CD4-positive, alpha-beta T cell (primary cell): Measurements from ENCODE around the gene FHDC1. TPM values are rescaled to one million over a fixed set of nuclear protein-coding genes. Genes with fewer than 3 reads are reported as not detected.

Experiments
- ATAC-seq: fragments of 200-7000 bp; cut with Tn5 transposase; one replicate; pipeline ENCODE4 v1.10.0; 2022; ENCODE audit warnings: mild to moderate bottlenecking; ENCODE audit not compliant: poor library complexity
- CTCF ChIA-PET: fragments of 350-600 bp; sonication (Branson Sonifier 250); formaldehyde crosslinking; loops from one replicate; lab custom pipeline; 2021; ENCODE audit warnings: antibody characterized with exemption, inconsistent platforms; lab: Charles Lee
- POLR2A ChIA-PET: fragments of 350-600 bp; sonication (Branson Sonifier 250); formaldehyde crosslinking; loops from one replicate; lab custom pipeline; 2021; ENCODE audit warnings: antibody characterized with exemption, inconsistent platforms; lab: Charles Lee
- DNase-seq, 14 experiments: peaks; one replicate each; pipeline ENCODE4 v3.0.0-alpha.2; 2013 to 2020; ENCODE audit warnings: mixed read lengths in 2 of 14
- H3K27ac ChIP-seq, 2 donors: one replicate each; pipeline versions ENCODE4 v1.5.1 to v1.7.0; 2013; ENCODE audit warnings: low read length in 2 of 2, low read depth in 1 of 2, mild to moderate bottlenecking in 1 of 2
- H3K27me3 ChIP-seq, 2 experiments: 1 replicate in 1 of 2; 2 replicates in 1 of 2; pipeline versions ENCODE4 v1.6.1 to v1.7.0; 2013; ENCODE audit warnings: low read length in 2 of 2, control low read depth in 1 of 2, mild to moderate bottlenecking in 1 of 2, moderate library complexity in 1 of 2; ENCODE audit not compliant: insufficient read depth in 2 of 2, control insufficient read depth in 1 of 2
- H3K36me3 ChIP-seq: one replicate; pipeline ENCODE4 v1.6.1; 2013; ENCODE audit warnings: low read length, control low read depth; ENCODE audit not compliant: insufficient read depth
- H3K4me1 ChIP-seq: one replicate; pipeline ENCODE4 v1.6.1; 2013; ENCODE audit warnings: low read length, control low read depth; ENCODE audit not compliant: insufficient read depth
- H3K4me3 ChIP-seq: one replicate; pipeline ENCODE4 v1.5.1; 2013; ENCODE audit warnings: mild to moderate bottlenecking, low read length, moderate library complexity
- H3K9me3 ChIP-seq, 2 experiments: 1 replicate in 1 of 2; 2 replicates in 1 of 2; pipeline versions ENCODE4 v1.6.1 to v1.7.0; 2013; ENCODE audit warnings: low read length in 2 of 2, mild to moderate bottlenecking in 2 of 2, control low read depth in 1 of 2, moderate library complexity in 1 of 2; ENCODE audit not compliant: control insufficient read depth in 1 of 2, insufficient read depth in 1 of 2
- H3K27ac Mint-ChIP-seq: one replicate; pipeline ENCODE4 v1.8.0; 2020; ENCODE audit warnings: mixed read lengths
- H3K27me3 Mint-ChIP-seq: one replicate; pipeline ENCODE4 v1.8.0; 2021; ENCODE audit warnings: mixed read lengths
- H3K36me3 Mint-ChIP-seq: one replicate; pipeline ENCODE4 v1.8.0; 2021; ENCODE audit warnings: low read depth, mixed read lengths
- H3K4me1 Mint-ChIP-seq: one replicate; pipeline ENCODE4 v1.8.0; 2021; ENCODE audit warnings: low read depth, mixed read lengths
- H3K4me3 Mint-ChIP-seq: one replicate; pipeline ENCODE4 v1.8.0; 2020; ENCODE audit warnings: mild to moderate bottlenecking, mixed read lengths
- H3K9me3 Mint-ChIP-seq: one replicate; pipeline ENCODE4 v1.8.0; 2020; ENCODE audit warnings: mixed read lengths
- CTCF ChIP-seq: fragments of 200-600 bp; IDR thresholded peaks from one replicate; pipeline ENCODE4 v1.8.0; 2022; ENCODE audit warnings: antibody characterized with exemption, mild to moderate bottlenecking
- intact Hi-C, 2 experiments: fragments of 100-400 bp; cut with DNase I in 1 of 2; cut with micrococcal nuclease in 1 of 2; formaldehyde crosslinking; loops; one replicate each; pipeline versions ENCODE4 v1.15.1 to v1.9.0; 2023 to 2025; cut with DNase I, micrococcal nuclease
- total RNA-seq, 174 experiments: library from RNA in 2 of 174; stranded (reverse) in 2 of 174; gene quantifications; one replicate each; pipeline ENCODE4 v1.2.3 and lab custom pipeline; 2021 to 2026

Gene FHDC1
- total RNA-seq, 2 experiments from 2014 or later: 0.03 TPM; not detected in 1

GRCh38 chr4:152927737-152928136 is 8.4 kb upstream of the FHDC1 start:
- POLR2A ChIA-PET: no interaction called here
- Mint-ChIP-seq H3K36me3 (no peaks in the 10 kb centered on the region), H3K4me1 (no peaks in the 10 kb centered on the region), H3K9me3 (no peaks in the 10 kb centered on the region), H3K27me3 (peaks cover 14% of the 10 kb centered on the region), H3K4me3 (no peak overlapping the region), H3K27ac (no peak overlapping the region)
- DNase-seq: no peak
- CTCF ChIA-PET: no interaction called here
- Histone ChIP-seq H3K9me3 (no peaks in the 10 kb centered on the region), H3K27me3 (peaks cover 4 to 6% of the 10 kb centered on the region in 2 experiments), H3K27ac (no peak overlapping the region), H3K36me3 (no peaks in the 10 kb centered on the region), H3K4me3 (no peak overlapping the region), H3K4me1 (no peaks in the 10 kb centered on the region)
- intact Hi-C loops: no loop called here
- no peak for ATAC-seq
- TF ChIP-seq CTCF: no peak

GRCh38 chr4:152928286-152928685 is 7.8 kb upstream of the FHDC1 start:
- no peak overlapping the region for H3K27ac ChIP-seq
- H3K27me3 Mint-ChIP-seq: peaks cover 20% of the 10 kb centered on the region
- no peaks in the 10 kb centered on the region for H3K4me1 ChIP-seq
- CTCF ChIA-PET: no interaction called here
- no peak for TF ChIP-seq CTCF
- H3K9me3 ChIP-seq: no peaks in the 10 kb centered on the region
- no peaks in the 10 kb centered on the region for H3K36me3 Mint-ChIP-seq
- H3K27ac Mint-ChIP-seq: no peak overlapping the region
- H3K9me3 Mint-ChIP-seq: no peaks in the 10 kb centered on the region
- DNase-seq (no peak), ATAC-seq (no peak)
- intact Hi-C loops: no loop called here
- H3K4me3 Mint-ChIP-seq: no peak overlapping the region
- H3K27me3 ChIP-seq: peaks cover 6 to 10% of the 10 kb centered on the region in 2 experiments
- H3K36me3 ChIP-seq: no peaks in the 10 kb centered on the region
- H3K4me3 ChIP-seq: no peak overlapping the region
- no peaks in the 10 kb centered on the region for H3K4me1 Mint-ChIP-seq
- POLR2A ChIA-PET: no interaction called here

GRCh38 chr4:152929888-152930287 is 6.2 kb upstream of the FHDC1 start:
- no peak for TF ChIP-seq CTCF
- no peak overlapping the region for H3K4me3 Mint-ChIP-seq
- Histone ChIP-seq H3K4me3 (no peak overlapping the region), H3K36me3 (no peaks in the 10 kb centered on the region), H3K9me3 (no peaks in the 10 kb centered on the region), H3K4me1 (no peaks in the 10 kb centered on the region), H3K27me3 (peaks cover 16 to 25% of the 10 kb centered on the region in 2 experiments), H3K27ac (no peak overlapping the region)
- no peaks in the 10 kb centered on the region for H3K36me3 Mint-ChIP-seq
- intact Hi-C loops: no loop called here
- POLR2A ChIA-PET: no interaction called here
- no peak for ATAC-seq
- no peak for DNase-seq
- CTCF ChIA-PET: no interaction called here
- H3K27me3 Mint-ChIP-seq: peaks cover 36% of the 10 kb centered on the region
- peaks cover 6% of the 10 kb centered on the region for H3K4me1 Mint-ChIP-seq
- no peaks in the 10 kb centered on the region for H3K9me3 Mint-ChIP-seq
- H3K27ac Mint-ChIP-seq: no peak overlapping the region
